Cortex of kidney (tissue), 1 donor: ENCODE measurements around the gene SYPL2.

Source experiments
- DNase-seq: peaks from one replicate; lab custom pipeline; 2025; lab: John Stamatoyannopoulos, UW

Gene SYPL2

DNA sequence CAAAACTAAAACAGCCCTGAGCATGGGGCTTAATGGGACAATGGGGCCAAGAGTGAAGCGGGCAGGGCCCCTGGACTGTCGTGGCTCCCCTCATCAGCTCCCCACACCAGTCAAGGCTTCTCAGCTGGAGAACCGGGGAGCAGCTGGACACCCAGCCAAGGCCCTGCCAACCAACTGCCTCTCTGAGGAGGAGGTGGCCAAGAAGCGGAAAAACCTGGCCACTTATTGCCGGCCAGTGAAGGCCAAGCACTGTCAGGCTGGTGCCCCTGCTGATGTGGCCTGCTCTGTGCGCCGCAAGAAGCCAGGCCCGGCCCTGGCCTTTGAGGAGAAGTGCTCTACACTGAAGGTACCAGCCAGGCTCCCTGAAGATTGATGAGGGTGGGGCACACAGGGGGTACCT is 25.0 kb downstream of the SYPL2 start:
- no peak for DNase-seq

GRCh38 chr1:109492779-109493178 is 26.4 kb downstream of the SYPL2 start:
- no peak for DNase-seq

DNA sequence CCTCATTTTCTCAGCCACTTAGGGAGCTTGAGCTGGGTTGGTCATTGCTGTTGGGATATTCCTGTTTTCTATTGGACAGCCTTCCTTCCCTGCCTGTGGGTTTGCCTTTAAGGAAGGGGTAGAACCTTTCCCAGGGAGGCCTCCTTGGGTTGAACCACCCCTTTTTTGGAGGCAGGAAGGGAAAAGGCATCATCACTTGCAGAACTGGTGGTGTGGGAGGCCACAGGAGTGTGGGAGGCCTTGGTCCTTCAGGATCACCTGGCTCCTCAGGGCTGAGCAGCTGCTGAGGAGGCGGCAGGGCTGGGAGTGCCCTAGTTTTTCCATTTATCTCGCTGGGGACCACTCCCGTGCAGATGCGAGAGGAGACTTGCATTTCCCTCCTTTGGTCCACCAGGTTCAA is 26.9 kb downstream of the SYPL2 start:
- DNase-seq = no peak

- DNase-seq = peak; percentile 30
These were observed 27.6 kb downstream of the SYPL2 start, which contains the start of gene CYB561D1 for GRCh38 chr1:109493805-109494539. Gene CYB561D1 (plus strand): TSS chr1:109494094. CDS start chr1:109494140, 46 bp downstream.

DNA sequence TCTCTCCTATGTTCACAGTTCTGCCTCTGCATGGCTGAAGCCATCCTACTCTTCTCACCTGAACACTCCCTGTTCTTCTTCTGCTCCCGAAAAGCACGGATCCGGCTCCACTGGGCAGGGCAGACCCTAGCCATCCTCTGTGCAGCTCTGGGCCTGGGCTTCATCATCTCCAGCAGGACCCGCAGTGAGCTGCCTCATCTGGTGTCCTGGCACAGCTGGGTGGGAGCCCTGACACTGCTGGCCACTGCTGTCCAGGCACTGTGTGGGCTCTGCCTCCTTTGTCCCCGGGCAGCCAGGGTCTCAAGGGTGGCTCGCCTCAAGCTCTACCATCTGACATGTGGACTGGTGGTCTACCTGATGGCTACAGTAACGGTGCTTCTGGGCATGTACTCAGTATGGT is 29.4 kb downstream of the SYPL2 start:
- no peak for DNase-seq

GRCh38 chr1:109497449-109498160 is 31.3 kb downstream of the SYPL2 start:
- no peak for DNase-seq

GRCh38 chr1:109498161-109498801 is 31.9 kb downstream of the SYPL2 start:
- no peak for DNase-seq

- DNase-seq = no peak
These were observed 32.7 kb downstream of the SYPL2 start for GRCh38 chr1:109499081-109499480.

- DNase-seq = no peak
These were observed 33.6 kb downstream of the SYPL2 start for GRCh38 chr1:109499661-109500536.

DNA sequence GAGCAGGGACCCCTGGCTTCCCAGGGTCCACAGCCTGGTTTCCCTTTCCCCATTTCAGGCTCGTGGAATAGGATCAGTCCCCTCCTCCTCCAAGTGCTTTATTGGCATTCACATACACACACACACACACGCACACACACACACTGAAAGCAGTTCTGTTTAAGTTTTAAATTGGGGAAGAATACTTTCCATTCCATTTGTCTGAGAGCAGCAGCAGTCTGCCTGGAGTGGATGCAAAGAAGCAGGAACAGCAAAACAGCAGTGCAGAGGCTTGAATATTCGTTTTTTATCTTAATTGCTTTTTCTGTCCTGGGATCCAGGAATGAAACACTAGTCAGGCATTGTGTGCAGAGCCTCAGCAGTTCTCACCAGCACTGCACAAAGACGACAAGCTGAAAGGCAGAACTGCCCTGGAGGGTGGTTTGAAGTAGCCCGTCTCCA is 34.6 kb downstream of the SYPL2 start:
- no peak for DNase-seq

DNA sequence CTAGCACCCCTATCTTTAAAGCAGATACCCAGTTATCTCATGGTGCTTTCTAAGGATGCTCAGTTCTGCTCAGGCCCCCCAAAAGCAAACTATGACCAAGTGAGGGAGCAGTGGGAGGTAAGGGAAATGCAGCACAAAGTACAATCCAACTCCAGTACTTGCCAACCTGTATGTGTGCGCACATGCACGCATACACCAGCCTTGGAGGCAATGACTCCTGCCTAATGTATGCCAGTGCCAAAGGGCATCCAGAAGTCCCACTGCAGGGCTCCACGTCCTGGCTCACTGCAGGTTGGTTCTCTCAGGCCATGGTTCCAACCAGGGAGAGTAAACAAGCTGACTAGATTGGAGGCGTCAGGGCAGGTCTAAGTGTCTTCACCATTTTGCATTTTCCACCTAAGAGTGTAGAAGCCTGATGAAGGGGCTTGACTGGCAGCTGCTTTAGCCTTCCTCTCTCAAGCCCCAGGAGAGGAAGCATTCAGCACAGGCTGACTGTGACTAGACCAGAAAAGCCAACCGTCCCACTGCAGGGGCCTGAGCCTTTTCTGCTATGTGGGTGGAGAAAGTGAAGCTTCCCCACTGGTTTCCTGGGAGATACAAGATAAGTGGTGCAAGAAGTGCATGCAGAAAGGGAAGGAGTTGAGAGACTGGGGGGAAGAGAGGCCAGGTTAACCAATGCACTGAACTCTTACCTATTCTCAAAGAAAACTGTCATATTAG is 35.5 kb downstream of the SYPL2 start:
- DNase-seq = no peak

- no peak for DNase-seq
These were observed 36.1 kb downstream of the SYPL2 start for GRCh38 chr1:109502364-109502851.

- DNase-seq = no peak
These were observed 37.6 kb downstream of the SYPL2 start for GRCh38 chr1:109503935-109504334.

GRCh38 chr1:109504974-109505373 is 38.6 kb downstream of the SYPL2 start:
- DNase-seq = no peak

- DNase-seq = no peak
These were observed 41.9 kb downstream of the SYPL2 start for GRCh38 chr1:109508001-109508872.

DNA sequence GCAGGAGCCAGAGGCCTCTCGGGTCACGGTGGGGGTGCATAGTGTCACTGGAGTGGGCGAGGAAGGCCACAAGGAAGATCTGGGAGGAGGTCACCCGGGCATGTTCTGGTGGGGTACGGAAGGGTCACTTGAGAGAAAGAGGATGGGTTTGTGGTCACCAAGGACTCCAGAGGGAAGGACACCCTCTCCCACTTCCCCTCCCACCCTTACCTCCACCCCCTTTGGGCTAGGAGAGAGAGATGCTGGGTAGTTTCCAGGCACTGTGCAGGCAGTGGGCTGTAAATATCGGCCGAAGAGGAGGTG is 42.5 kb downstream of the SYPL2 start:
- no peak for DNase-seq

DNA sequence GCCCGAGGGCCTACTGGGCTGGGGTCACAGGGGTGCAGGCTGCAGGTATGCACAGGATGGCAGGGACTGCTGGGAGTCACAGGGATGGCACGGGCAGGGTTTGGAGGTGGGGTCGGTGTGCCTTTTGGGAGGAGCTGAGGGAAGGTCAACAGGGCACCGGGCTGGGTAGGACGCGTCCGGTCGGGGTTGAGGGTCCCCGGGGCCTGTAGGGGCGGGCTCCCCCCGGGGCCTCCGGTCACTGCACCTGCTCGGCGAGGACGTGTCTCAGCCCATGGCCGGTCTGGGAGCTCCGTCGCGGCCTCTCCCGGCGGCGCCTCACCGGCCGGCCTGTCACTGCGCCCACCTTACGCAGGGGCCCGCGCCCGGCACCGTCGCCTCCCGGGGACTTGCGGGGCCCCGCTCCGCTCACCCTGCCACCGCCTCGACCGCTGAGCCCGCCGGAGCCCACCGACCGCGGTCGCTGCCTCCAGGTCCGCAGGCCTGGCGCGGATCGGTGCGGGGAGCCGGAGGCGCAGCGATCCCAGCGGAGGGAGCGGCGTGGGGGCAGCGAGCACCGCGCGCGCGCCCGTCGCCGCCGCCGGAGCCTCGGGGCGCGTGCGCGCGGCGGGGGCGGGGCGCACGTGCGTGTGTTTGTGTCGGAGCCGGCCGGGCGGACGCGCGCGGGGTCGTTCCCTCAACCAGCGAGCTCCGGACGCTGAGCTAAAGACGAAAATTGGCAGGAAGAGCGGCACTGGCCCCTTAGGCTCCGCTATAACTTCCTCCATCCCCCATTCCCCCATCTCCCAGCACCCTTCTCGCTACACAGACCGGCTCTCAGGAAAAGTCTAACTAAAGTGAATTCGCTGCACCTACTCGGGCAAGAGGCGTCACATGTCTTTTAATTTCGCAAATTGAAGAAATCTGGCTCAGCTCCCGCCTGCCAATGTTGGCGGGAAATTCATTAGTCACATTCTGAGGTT is 43.1 kb downstream of the SYPL2 start, which contains the start of gene AMIGO1:
Gene AMIGO1, minus strand, starts transcription at position 552 of the 959 bp plus-strand sequence. CDS start 815 bp downstream, outside the sequence.
- no peak for DNase-seq

DNA sequence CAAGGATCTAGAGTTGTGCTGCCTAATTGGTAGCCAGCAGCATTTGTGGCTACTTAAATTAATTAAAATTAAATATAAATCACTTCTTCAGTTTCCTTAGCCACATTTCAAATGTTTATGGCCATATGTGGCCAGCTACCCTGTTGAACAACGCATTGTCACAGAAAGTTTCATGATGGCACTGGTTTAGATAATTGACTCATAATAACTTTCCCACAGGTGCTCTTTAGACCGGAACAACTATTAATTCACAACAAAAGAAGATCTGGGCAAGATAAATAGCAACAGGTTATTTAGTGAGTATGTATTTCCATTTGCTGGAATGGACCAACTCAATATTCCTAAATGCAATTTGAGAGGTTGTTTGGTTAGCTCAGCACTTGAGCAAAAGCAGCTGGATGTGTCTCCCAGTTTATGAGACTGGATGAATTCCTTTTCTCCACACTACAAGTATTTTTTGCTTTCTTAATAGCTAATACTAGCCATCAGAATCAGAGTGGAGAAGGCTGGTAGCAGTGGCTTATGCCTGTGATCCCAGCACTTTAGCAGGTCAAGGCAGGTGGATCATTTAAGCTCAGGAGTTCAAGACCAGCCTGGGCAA is 46.9 kb downstream of the SYPL2 start:
- DNase-seq = no peak

DNA sequence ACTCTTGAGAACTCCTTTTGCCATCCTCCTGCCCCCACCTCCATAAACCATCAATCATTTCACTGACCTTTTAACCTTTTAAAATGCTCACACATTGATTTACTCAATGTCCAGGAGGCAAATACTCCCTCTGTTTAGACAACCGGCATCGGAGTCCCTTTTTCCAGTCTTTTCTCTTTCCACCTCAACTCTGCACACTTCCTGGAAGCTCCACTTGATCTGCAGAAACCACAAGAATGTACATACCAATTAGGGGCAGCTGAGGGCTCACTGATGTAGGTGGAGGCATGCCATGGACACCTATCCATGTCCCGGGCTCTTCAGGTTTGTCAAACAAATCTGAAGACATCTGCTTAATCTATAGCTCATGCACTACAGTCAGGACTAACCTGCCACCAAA is 48.5 kb downstream of the SYPL2 start:
- no peak for DNase-seq
